Central memory CD4-positive, alpha-beta T cell (primary cell): ENCODE measurements around the gene SLC6A3.
"Not testable (repeated sequence)": the region's sequence is repeated elsewhere in the genome, so short reads cannot be mapped to it uniquely, and the experiment has no call there.

Experiments used
- DNase-seq: peaks from one replicate; pipeline ENCODE4 v3.0.0; 2022

The SLC6A3 gene

GRCh38 chr5:1385395-1386273, 59.6 kb downstream of the SLC6A3 start:
- peak; percentile 74 for DNase-seq

- no peak for DNase-seq
Observed at GRCh38 chr5:1384521-1384920, 60.7 kb downstream of the SLC6A3 start.

- DNase-seq: no peak
Observed at GRCh38 chr5:1383886-1384401, 61.3 kb downstream of the SLC6A3 start.

- DNase-seq: no peak
Observed at GRCh38 chr5:1383344-1383743, 61.9 kb downstream of the SLC6A3 start.

GRCh38 chr5:1382248-1382700, 63.0 kb downstream of the SLC6A3 start:
- DNase-seq: no peak

DNA sequence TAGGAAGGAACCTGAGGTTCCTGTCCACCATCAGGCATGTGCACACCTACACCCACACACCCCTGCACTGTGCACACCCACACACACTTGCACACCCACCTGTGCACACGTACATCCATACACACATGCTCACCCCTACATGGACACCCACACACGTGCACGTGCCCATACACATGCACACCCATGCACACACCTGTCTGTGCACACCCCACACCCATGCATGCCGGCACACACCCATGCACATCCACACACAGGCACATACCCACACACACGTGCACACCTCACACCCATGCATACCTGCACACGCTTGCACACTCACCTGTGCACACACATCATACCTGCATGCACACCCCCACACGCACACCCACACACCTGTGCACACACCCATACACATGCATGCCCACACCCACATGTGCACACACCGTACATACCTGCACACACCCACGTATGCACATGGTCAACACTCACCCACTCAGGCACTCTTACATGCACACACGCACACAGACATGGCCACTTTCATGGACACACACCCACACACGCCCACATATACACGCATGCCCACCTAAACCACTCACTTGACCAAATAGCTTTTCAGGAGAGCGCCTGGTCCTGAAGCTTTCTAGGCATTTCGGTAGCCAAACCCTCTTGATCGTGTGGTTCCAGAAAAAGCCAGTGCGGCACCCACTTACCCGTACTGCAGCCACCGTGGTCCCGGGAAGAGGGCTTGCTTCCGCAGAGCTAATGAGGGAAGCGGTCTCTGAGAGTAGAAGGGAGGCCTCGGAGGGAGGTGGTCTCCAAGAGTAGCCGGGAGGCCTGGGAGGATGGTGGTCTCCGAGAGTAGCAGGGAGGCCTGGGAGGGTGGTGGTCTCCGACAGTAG, 63.6 kb downstream of the SLC6A3 start:
- DNase-seq: no peak

DNA sequence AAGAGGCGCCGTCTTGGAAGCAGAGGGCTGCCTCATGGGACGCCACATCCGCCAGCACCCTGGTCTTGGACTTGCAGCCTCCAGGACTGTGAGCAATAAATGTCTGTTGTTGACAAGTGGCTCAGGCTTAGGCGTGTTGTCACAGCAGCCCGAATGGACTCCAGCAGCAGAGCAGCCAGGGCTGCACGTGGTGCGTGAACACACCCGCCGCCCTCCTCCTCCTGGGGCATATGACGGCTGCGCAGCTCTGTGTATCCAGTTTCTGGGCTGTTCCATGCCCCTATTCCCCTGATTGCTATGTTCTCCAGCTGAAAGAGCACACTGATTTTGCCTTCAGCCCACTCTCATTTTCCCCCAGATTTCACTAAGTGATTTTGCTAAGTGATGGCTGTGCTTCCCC, 64.3 kb downstream of the SLC6A3 start:
- no peak for DNase-seq

GRCh38 chr5:1380011-1380817, 65.0 kb downstream of the SLC6A3 start:
- DNase-seq: peak; percentile 53

- DNase-seq: no peak
Observed at GRCh38 chr5:1378866-1379659, 66.2 kb downstream of the SLC6A3 start.

DNA sequence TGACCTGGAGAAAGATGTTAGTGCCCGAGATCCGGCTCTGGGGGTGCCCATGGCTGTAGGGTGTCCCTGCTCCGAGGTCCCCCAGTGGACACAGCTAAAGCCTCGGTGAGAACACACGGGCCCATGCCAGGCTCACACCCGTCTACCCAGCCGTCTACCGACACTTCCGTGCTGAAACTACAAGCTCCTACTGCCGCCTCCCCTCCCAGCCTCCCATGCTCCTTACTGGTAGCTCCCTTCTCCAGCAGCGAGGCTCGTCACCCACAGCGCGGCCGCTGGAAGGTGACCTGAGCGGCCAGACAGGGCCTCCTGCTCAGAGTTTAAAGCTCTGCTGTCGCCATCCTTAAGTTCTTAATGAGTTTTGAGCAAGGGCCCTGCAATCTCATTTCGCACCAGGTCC, 67.1 kb downstream of the SLC6A3 start:
- DNase-seq: no peak

DNA sequence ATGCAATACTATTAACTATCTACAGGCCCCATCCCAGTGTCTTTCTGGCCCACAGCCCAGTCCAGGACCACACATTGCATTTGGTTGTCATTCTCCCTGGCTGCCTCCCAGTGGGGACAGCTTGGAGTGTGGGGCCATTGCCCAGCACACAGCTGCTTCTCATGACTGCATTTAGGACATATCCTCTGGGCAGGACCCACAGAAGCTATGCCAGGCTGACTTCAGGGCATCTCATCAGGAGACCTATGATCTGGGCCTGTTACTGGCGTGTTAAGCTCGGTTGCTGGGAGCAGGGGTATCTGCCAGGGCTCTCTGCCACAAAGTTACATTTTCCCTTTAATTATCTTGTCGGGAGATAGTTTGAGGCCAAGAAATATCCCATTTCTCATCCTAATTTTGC, 68.3 kb downstream of the SLC6A3 start:
- DNase-seq: no peak

- DNase-seq: no peak
Observed at GRCh38 chr5:1375871-1376810, 69.1 kb downstream of the SLC6A3 start.

GRCh38 chr5:1374679-1375055, 70.6 kb downstream of the SLC6A3 start:
- no peak for DNase-seq

- DNase-seq: no peak
Observed at GRCh38 chr5:1374030-1374678, 71.1 kb downstream of the SLC6A3 start.

DNA sequence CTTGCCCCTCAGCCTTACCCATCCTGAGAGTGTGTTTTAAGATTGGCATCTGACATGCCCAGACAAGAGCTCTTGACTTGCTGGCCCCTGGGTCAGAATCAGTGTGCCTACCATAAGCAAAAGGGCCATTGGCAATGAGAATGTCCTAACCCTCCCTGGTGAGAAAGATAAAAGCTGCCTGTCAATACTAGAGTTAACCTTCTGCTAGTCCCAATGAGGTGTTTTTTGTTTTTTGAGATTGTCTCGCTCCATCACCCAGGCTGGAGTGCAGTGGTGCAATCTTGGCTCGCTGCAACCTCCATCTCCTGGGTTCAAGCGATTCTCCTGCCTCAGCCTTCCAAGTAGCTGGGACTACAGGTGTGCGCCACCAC, 73.3 kb downstream of the SLC6A3 start:
- DNase-seq: not testable (repeated sequence)

GRCh38 chr5:1371218-1371971, 73.8 kb downstream of the SLC6A3 start:
- DNase-seq: no peak

DNA sequence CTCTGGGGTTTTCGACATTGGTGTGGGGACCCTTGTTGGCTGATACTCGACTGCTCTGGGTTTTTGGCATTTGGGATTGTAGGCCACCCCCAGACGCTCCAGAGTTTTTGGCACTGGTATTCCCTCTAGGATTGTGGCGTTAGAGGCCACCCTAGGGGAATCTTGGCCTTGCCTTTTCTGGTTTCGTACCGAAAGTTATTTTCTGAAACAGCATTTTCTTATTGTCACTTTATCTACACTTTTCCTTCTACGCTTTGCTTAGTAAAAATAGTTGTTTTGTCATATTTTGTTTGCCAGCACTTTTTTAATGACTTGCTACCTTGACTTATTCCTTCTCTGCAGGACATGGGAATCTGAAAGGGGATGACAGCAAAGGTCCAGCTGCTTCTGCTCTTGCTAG, 75.2 kb downstream of the SLC6A3 start:
- DNase-seq: no peak

GRCh38 chr5:1368756-1369155, 76.5 kb downstream of the SLC6A3 start:
- DNase-seq: no peak

- no peak for DNase-seq
Observed at GRCh38 chr5:1368236-1368635, 77.0 kb downstream of the SLC6A3 start.
